ENCODE measurements around the gene SPAG16.

GRCh38 chr2:214075456-214075855 lies 791.2 kb downstream of the SPAG16 start:
- TF ChIP-seq CREB5 (CRISPR knock-in tag; IDR thresholded peaks at IDR 0.05; ENCODE audit: low read depth) (no peak), PATZ1 (CRISPR knock-in tag; IDR thresholded peaks at IDR 0.05; ENCODE audit: borderline replicate concordance) (no peak), ZFP30 (CRISPR knock-in tag; IDR thresholded peaks at IDR 0.05) (no peak), SNAI2 (CRISPR knock-in tag; IDR thresholded peaks at IDR 0.05) (no peak)
